Sigmoid colon (tissue), 4 donors: Measurements from ENCODE around the gene COL4A1.

Source experiments
- CTCF ChIP-seq, 4 experiments: fragments of 450-650 bp in 3 of 4; fragments of 200-600 bp in 1 of 4; IDR thresholded peaks; one replicate each; pipeline ENCODE4 v1.5.1; 2016 to 2019; ENCODE audit warnings: antibody characterized with exemption in 4 of 4, mild to moderate bottlenecking in 3 of 4, moderate library complexity in 2 of 4
- EP300 ChIP-seq, 4 donors: sonication (generic); formaldehyde crosslinking; IDR thresholded peaks; one replicate each; pipeline ENCODE4 v1.6.1; 2017; ENCODE audit warnings: antibody characterized with exemption in 4 of 4
- POLR2A ChIP-seq, 2 donors: fragments of 450-650 bp; IDR thresholded peaks; one replicate each; pipeline ENCODE4 v1.6.1; 2016; ENCODE audit warnings: antibody characterized with exemption in 2 of 2, mild to moderate bottlenecking in 2 of 2, moderate library complexity in 2 of 2
- POLR2AphosphoS5 ChIP-seq, 4 donors: sonication (generic); formaldehyde crosslinking; IDR thresholded peaks; one replicate each; pipeline ENCODE4 v1.6.1; 2017; ENCODE audit warnings: antibody characterized with exemption in 4 of 4

- TF ChIP-seq POLR2AphosphoS5 (IDR thresholded peaks at IDR 0.05): peak in 2 of 4 donors; percentile 29 to 50
- no peak for TF ChIP-seq CTCF (IDR thresholded peaks at IDR 0.05)
- TF ChIP-seq POLR2A (IDR thresholded peaks at IDR 0.05): no peak
- no peak for TF ChIP-seq EP300 (IDR thresholded peaks at IDR 0.05)
Observed at GRCh38 chr13:110322126-110322827, 15.3 kb upstream of the COL4A1 start.
